Tibial nerve (tissue), 3 donors: Measurements from ENCODE around the gene BRSK2.

Experiments
- CTCF ChIP-seq, 5 experiments: fragments of 200-600 bp in 3 of 5; fragments of 450-650 bp in 2 of 5; sonication (generic) in 3 of 5; IDR thresholded peaks; one replicate each; pipeline ENCODE4 v1.5.1; 2016 to 2019; ENCODE audit warnings: antibody characterized with exemption in 5 of 5, mild to moderate bottlenecking in 3 of 5, moderate library complexity in 2 of 5
- POLR2A ChIP-seq, 2 donors: fragments of 450-650 bp; IDR thresholded peaks; one replicate each; pipeline ENCODE4 v1.6.1; 2017; ENCODE audit warnings: antibody characterized with exemption in 2 of 2, mild to moderate bottlenecking in 2 of 2, moderate library complexity in 2 of 2

- TF ChIP-seq CTCF (IDR thresholded peaks at IDR 0.05) (no peak), POLR2A (IDR thresholded peaks at IDR 0.05) (no peak)
Measured at GRCh38 chr11:1455032-1455762, 65.5 kb downstream of the BRSK2 start.
